Suprapubic skin (tissue), 4 donors: ENCODE measurements around the gene LGALS7. TPM values are rescaled to one million over a fixed set of nuclear protein-coding genes. Genes with fewer than 3 reads are reported as not detected.

Experiments
- DNase-seq, 2 donors: peaks; one replicate each; pipeline ENCODE4 v3.0.0-alpha.2; 2019; ENCODE audit warnings: low spot score in 2 of 2
- H3K27ac ChIP-seq: fragments of 200-600 bp; sonication (generic); one replicate; pipeline ENCODE4 v1.5.1; 2019
- H3K27me3 ChIP-seq: fragments of 200-600 bp; sonication (generic); one replicate; pipeline ENCODE4 v1.5.1; 2019
- H3K36me3 ChIP-seq: fragments of 200-600 bp; sonication (generic); one replicate; pipeline ENCODE4 v1.5.1; 2019
- H3K4me1 ChIP-seq: fragments of 200-600 bp; sonication (generic); one replicate; pipeline ENCODE4 v1.5.1; 2019
- H3K4me3 ChIP-seq: fragments of 200-600 bp; sonication (generic); one replicate; pipeline ENCODE4 v1.5.1; 2019; ENCODE audit warnings: mild to moderate bottlenecking
- H3K9me3 ChIP-seq: fragments of 200-600 bp; sonication (generic); one replicate; pipeline ENCODE4 v1.5.1; 2019
- EP300 ChIP-seq: sonication (generic); formaldehyde crosslinking; IDR thresholded peaks from one replicate; pipeline ENCODE4 v1.6.1; 2017; ENCODE audit warnings: antibody characterized with exemption
- POLR2A ChIP-seq, 2 donors: fragments of 450-650 bp; IDR thresholded peaks; one replicate each; pipeline ENCODE4 v1.6.1; 2017; ENCODE audit warnings: antibody characterized with exemption in 2 of 2, mild to moderate bottlenecking in 2 of 2, moderate library complexity in 2 of 2
- POLR2AphosphoS5 ChIP-seq, 3 donors: sonication (generic); formaldehyde crosslinking; IDR thresholded peaks; one replicate each; pipeline ENCODE4 v1.6.1; 2017; ENCODE audit warnings: antibody characterized with exemption in 3 of 3
- WGBS: methylation state at CpG from one replicate; pipeline ENCODE4 v1.1.5; 2018; 5-methylcytosine and 5-hydroxymethylcytosine counted together
- total RNA-seq, 4 donors: library from RNA; depleted of rRNA; stranded (reverse); fragments of >200 nt; gene quantifications; one replicate each; pipeline ENCODE4 v1.1.0, GENCODE V29; 2016
- TF ChIP-seq, protein P1 (sequence below), 2 donors: fragments of 200-600 bp in 1 of 2; fragments of 450-650 bp in 1 of 2; sonication (generic) in 1 of 2; IDR thresholded peaks; one replicate each; pipeline ENCODE4 v1.5.1; 2016 to 2019; ENCODE audit warnings: antibody characterized with exemption in 2 of 2, mild to moderate bottlenecking in 1 of 2, moderate library complexity in 1 of 2

The LGALS7 gene
- total RNA-seq, 4 donors from 2014 or later: 51.3 to 1,491 (median 446) TPM

- WGBS: 94% methylated on average over 9 of the region's 9 CpGs
- TF ChIP-seq POLR2A (IDR thresholded peaks at IDR 0.05) (no peak), POLR2AphosphoS5 (IDR thresholded peaks at IDR 0.05) (no peak), EP300 (no peak)
- TF ChIP-seq, protein P1, sequence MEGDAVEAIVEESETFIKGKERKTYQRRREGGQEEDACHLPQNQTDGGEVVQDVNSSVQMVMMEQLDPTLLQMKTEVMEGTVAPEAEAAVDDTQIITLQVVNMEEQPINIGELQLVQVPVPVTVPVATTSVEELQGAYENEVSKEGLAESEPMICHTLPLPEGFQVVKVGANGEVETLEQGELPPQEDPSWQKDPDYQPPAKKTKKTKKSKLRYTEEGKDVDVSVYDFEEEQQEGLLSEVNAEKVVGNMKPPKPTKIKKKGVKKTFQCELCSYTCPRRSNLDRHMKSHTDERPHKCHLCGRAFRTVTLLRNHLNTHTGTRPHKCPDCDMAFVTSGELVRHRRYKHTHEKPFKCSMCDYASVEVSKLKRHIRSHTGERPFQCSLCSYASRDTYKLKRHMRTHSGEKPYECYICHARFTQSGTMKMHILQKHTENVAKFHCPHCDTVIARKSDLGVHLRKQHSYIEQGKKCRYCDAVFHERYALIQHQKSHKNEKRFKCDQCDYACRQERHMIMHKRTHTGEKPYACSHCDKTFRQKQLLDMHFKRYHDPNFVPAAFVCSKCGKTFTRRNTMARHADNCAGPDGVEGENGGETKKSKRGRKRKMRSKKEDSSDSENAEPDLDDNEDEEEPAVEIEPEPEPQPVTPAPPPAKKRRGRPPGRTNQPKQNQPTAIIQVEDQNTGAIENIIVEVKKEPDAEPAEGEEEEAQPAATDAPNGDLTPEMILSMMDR (IDR thresholded peaks at IDR 0.05): no peak
- H3K27ac ChIP-seq: no peak overlapping the region
- H3K4me3 ChIP-seq: no peak overlapping the region
- no peaks in the 10 kb centered on the region for H3K27me3 ChIP-seq
- no peaks in the 10 kb centered on the region for H3K36me3 ChIP-seq
- H3K9me3 ChIP-seq: no peaks in the 10 kb centered on the region
- DNase-seq: no peak
- peaks cover under 1% of the 10 kb centered on the region for H3K4me1 ChIP-seq
Observed at GRCh38 chr19:38742296-38742695, 31.0 kb downstream of the LGALS7 start.

GRCh38 chr19:38741670-38742069 lies 31.6 kb downstream of the LGALS7 start:
- no peak overlapping the region for H3K4me3 ChIP-seq
- no peaks in the 10 kb centered on the region for H3K27me3 ChIP-seq
- H3K27ac ChIP-seq: no peak overlapping the region
- no peaks in the 10 kb centered on the region for H3K36me3 ChIP-seq
- TF ChIP-seq POLR2A (IDR thresholded peaks at IDR 0.05): no peak
- TF ChIP-seq, protein P1 (IDR thresholded peaks at IDR 0.05): no peak
- no peak for TF ChIP-seq EP300
- no peak for TF ChIP-seq POLR2AphosphoS5 (IDR thresholded peaks at IDR 0.05)
- no peaks in the 10 kb centered on the region for H3K9me3 ChIP-seq
- 91% methylated on average over 15 of the region's 15 CpGs for WGBS
- peaks cover 7% of the 10 kb centered on the region for H3K4me1 ChIP-seq
- DNase-seq: no peak

- DNase-seq: no peak
Observed at GRCh38 chr19:38740932-38741331, 32.4 kb downstream of the LGALS7 start.

GRCh38 chr19:38740257-38740592 lies 33.1 kb downstream of the LGALS7 start:
- 78% methylated on average over 8 of the region's 9 CpGs for WGBS
- Histone ChIP-seq H3K27me3 (no peaks in the 10 kb centered on the region), H3K4me1 (peaks cover 17% of the 10 kb centered on the region), H3K36me3 (no peaks in the 10 kb centered on the region), H3K4me3 (no peak overlapping the region), H3K27ac (no peak overlapping the region), H3K9me3 (no peaks in the 10 kb centered on the region)
- TF ChIP-seq EP300: no peak
- TF ChIP-seq POLR2A (IDR thresholded peaks at IDR 0.05): no peak
- TF ChIP-seq POLR2AphosphoS5 (IDR thresholded peaks at IDR 0.05): no peak
- TF ChIP-seq, protein P1 (IDR thresholded peaks at IDR 0.05): no peak
- DNase-seq: no peak

More at GRCh38 chr19:38740932-38741331, 32.4 kb downstream of the LGALS7 start:
- TF ChIP-seq POLR2AphosphoS5 (IDR thresholded peaks at IDR 0.05): no peak
- TF ChIP-seq, protein P1 (IDR thresholded peaks at IDR 0.05): no peak
- no peak for TF ChIP-seq POLR2A (IDR thresholded peaks at IDR 0.05)
- no peak for TF ChIP-seq EP300
- Histone ChIP-seq H3K9me3 (no peaks in the 10 kb centered on the region), H3K27me3 (no peaks in the 10 kb centered on the region), H3K36me3 (no peaks in the 10 kb centered on the region), H3K4me1 (peaks cover 14% of the 10 kb centered on the region), H3K27ac (no peak overlapping the region), H3K4me3 (no peak overlapping the region)
- 100% methylated on average over 2 of the region's 2 CpGs for WGBS

GRCh38 chr19:38739440-38740256 lies 33.7 kb downstream of the LGALS7 start:
- DNase-seq: no peak
- Histone ChIP-seq H3K4me1 (peaks cover 23% of the 10 kb centered on the region), H3K27ac (no peak overlapping the region), H3K36me3 (no peaks in the 10 kb centered on the region), H3K4me3 (no peak overlapping the region), H3K9me3 (no peaks in the 10 kb centered on the region), H3K27me3 (no peaks in the 10 kb centered on the region)
- TF ChIP-seq EP300: no peak
- 45% methylated on average over 4 of the region's 16 CpGs for WGBS
